ENCODE measurements around the gene AKAP3.

AKAP3 gene

GRCh38 chr12:4584281-4584680, 64.6 kb downstream of the AKAP3 start:
- Mint-ChIP-seq H3K27me3 (peaks cover 10% of the 10 kb centered on the region), H3K36me3 (ENCODE audit: low read depth) (no peaks in the 10 kb centered on the region), H3K9me3 (no peaks in the 10 kb centered on the region), H3K27ac (no peak overlapping the region), H3K4me1 (no peaks in the 10 kb centered on the region), H3K4me3 (no peak overlapping the region)
- ATAC-seq = no peak
- no peak for DNase-seq

- DNase-seq = no peak
- Mint-ChIP-seq H3K4me3 (no peak overlapping the region), H3K27ac (no peak overlapping the region), H3K4me1 (no peaks in the 10 kb centered on the region), H3K36me3 (ENCODE audit: low read depth) (no peaks in the 10 kb centered on the region), H3K27me3 (peaks cover 16% of the 10 kb centered on the region), H3K9me3 (no peaks in the 10 kb centered on the region)
- ATAC-seq = no peak
Observed at GRCh38 chr12:4580281-4580688, 68.6 kb downstream of the AKAP3 start.

- no peaks in the 10 kb centered on the region for H3K36me3 Mint-ChIP-seq (ENCODE audit: low read depth)
- no peak for ATAC-seq
Observed at GRCh38 chr12:4579305-4580102, 69.3 kb downstream of the AKAP3 start.

GRCh38 chr12:4572680-4573079, 76.2 kb downstream of the AKAP3 start:
- Mint-ChIP-seq H3K4me3 (no peak overlapping the region), H3K4me1 (no peaks in the 10 kb centered on the region), H3K36me3 (ENCODE audit: low read depth) (no peaks in the 10 kb centered on the region), H3K27me3 (peaks cover 6% of the 10 kb centered on the region), H3K27ac (no peak overlapping the region), H3K9me3 (no peaks in the 10 kb centered on the region)
- no peak for ATAC-seq
- no peak for DNase-seq

More at GRCh38 chr12:4579305-4580102, 69.3 kb downstream of the AKAP3 start:
- Mint-ChIP-seq H3K27ac (no peak overlapping the region), H3K4me1 (no peaks in the 10 kb centered on the region), H3K27me3 (peaks cover 16% of the 10 kb centered on the region), H3K9me3 (no peaks in the 10 kb centered on the region), H3K4me3 (no peak overlapping the region)
- DNase-seq = no peak

- no peak for DNase-seq
- H3K27ac Mint-ChIP-seq = no peak overlapping the region
- H3K4me1 Mint-ChIP-seq = peaks cover 14% of the 10 kb centered on the region
- ATAC-seq = no peak
- H3K27me3 Mint-ChIP-seq = no peaks in the 10 kb centered on the region
- H3K4me3 Mint-ChIP-seq = no peak overlapping the region
- H3K9me3 Mint-ChIP-seq = no peaks in the 10 kb centered on the region
- H3K36me3 Mint-ChIP-seq (ENCODE audit: low read depth) = no peaks in the 10 kb centered on the region
Observed at GRCh38 chr12:4569261-4569660, 79.6 kb downstream of the AKAP3 start.

- H3K27me3 Mint-ChIP-seq = peaks cover 9% of the 10 kb centered on the region
- no peak overlapping the region for H3K4me3 Mint-ChIP-seq
- ATAC-seq (no peak), DNase-seq (no peak)
- H3K9me3 Mint-ChIP-seq = no peaks in the 10 kb centered on the region
- no peaks in the 10 kb centered on the region for H3K36me3 Mint-ChIP-seq (ENCODE audit: low read depth)
- H3K27ac Mint-ChIP-seq = no peak overlapping the region
- peaks cover 16% of the 10 kb centered on the region for H3K4me1 Mint-ChIP-seq
Observed at GRCh38 chr12:4567073-4567881, 81.6 kb downstream of the AKAP3 start.

GRCh38 chr12:4566474-4566873, 82.4 kb downstream of the AKAP3 start:
- Mint-ChIP-seq H3K4me3 (no peak overlapping the region), H3K4me1 (peaks cover 16% of the 10 kb centered on the region)
- DNase-seq = no peak

More at GRCh38 chr12:4566474-4566873, 82.4 kb downstream of the AKAP3 start:
- no peak overlapping the region for H3K27ac Mint-ChIP-seq
- H3K27me3 Mint-ChIP-seq = peaks cover 9% of the 10 kb centered on the region
- ATAC-seq = no peak
- peaks cover 2% of the 10 kb centered on the region for H3K36me3 Mint-ChIP-seq (ENCODE audit: low read depth)
- no peaks in the 10 kb centered on the region for H3K9me3 Mint-ChIP-seq

Measured in activated naive CD8-positive, alpha-beta T cell treated with anti-CD3 and anti-CD28 coated beads, Interleukin-2, amount 50 U/mL, for 24 hours (primary cell).